ENCODE results near the gene EIPR1. TPM values are rescaled to one million over a fixed set of nuclear protein-coding genes. Genes with fewer than 3 reads are reported as not detected.

EIPR1 gene
- total RNA-seq, 2 donors from 2014 or later: 13.5 TPM

DNA sequence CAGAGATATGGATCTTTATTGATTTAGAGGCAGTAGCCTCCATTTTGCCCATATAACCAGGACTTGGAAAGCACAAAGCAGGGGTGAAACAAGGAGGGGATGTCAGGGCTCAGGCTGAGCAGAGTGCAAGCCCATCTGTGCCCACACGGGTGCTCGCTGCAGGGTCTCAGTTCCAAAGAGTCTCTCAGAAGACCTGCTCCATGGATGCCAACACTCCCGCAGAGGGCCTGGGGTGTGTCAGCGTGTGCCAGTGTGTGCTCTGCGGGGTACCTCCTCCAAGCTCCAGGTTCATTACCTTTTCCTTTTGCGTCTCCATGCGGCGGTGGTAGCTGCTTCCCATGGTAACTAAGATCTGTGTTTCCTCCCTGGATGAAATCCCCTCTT, 107.5 kb downstream of the EIPR1 start:
- no peak for ATAC-seq
- Histone ChIP-seq H3K9me3 (no peaks in the 10 kb centered on the region), H3K27me3 (no peaks in the 10 kb centered on the region), H3K27ac (no peak overlapping the region), H3K36me3 (replicated peaks in 1 of 2; ENCODE audit: insufficient read depth in 1 of 2, low read depth in 2 of 2) (no peaks in the 10 kb centered on the region), H3K4me3 (no peak overlapping the region), H3K4me1 (no peaks in the 10 kb centered on the region)
- no peak for DNase-seq
- 95 to 97% methylated on average over 6 to 8 of the region's 8 CpGs for WGBS, 2 donors
- TF ChIP-seq POLR2A (IDR thresholded peaks at IDR 0.05): no peak
- TF ChIP-seq, protein P1, sequence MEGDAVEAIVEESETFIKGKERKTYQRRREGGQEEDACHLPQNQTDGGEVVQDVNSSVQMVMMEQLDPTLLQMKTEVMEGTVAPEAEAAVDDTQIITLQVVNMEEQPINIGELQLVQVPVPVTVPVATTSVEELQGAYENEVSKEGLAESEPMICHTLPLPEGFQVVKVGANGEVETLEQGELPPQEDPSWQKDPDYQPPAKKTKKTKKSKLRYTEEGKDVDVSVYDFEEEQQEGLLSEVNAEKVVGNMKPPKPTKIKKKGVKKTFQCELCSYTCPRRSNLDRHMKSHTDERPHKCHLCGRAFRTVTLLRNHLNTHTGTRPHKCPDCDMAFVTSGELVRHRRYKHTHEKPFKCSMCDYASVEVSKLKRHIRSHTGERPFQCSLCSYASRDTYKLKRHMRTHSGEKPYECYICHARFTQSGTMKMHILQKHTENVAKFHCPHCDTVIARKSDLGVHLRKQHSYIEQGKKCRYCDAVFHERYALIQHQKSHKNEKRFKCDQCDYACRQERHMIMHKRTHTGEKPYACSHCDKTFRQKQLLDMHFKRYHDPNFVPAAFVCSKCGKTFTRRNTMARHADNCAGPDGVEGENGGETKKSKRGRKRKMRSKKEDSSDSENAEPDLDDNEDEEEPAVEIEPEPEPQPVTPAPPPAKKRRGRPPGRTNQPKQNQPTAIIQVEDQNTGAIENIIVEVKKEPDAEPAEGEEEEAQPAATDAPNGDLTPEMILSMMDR (IDR thresholded peaks at IDR 0.05): no peak
- intact Hi-C loops (cut with DNase I): no loop called here

DNA sequence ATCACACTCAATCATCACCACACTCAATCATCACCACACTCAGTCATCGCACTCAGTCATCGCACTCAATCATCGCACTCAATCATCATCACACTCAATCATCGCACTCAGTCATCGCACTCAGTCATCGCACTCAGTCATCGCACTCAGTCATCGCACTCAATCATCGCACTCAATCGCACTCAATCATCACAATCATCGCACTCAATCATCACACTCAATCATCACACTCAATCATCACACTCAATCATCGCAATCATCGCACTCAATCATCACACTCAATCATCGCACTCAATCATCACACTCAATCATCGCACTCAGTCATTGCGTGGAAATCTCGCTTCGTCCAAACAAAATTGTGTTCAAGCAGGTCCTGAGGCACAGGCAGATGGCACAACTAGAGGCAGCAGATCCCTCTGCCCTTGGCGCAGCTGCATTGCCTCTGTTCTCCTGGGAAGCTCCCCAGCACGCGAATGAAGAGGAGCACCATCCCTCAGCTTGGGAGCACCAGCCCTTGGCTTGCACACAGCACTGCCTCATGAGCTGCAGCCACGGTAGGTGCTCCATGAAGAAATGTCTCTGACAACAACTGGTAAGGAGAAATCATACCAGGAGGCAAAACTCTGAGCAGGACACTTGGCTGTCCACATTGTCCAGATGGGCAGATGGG, 108.1 kb downstream of the EIPR1 start:
- Histone ChIP-seq H3K4me1 (no peaks in the 10 kb centered on the region), H3K27ac (no peak overlapping the region), H3K9me3 (no peaks in the 10 kb centered on the region), H3K36me3 (replicated peaks in 1 of 2; ENCODE audit: insufficient read depth in 1 of 2, low read depth in 2 of 2) (no peaks in the 10 kb centered on the region), H3K4me3 (no peak overlapping the region), H3K27me3 (no peaks in the 10 kb centered on the region)
- intact Hi-C loops (cut with DNase I): no loop called here
- TF ChIP-seq POLR2A (IDR thresholded peaks at IDR 0.05): no peak
- TF ChIP-seq, protein P1 (IDR thresholded peaks at IDR 0.05): no peak
- no peak for ATAC-seq
- WGBS, 2 donors: 81 to 83% methylated on average over 22 of the region's 22 CpGs
- no peak for DNase-seq

DNA sequence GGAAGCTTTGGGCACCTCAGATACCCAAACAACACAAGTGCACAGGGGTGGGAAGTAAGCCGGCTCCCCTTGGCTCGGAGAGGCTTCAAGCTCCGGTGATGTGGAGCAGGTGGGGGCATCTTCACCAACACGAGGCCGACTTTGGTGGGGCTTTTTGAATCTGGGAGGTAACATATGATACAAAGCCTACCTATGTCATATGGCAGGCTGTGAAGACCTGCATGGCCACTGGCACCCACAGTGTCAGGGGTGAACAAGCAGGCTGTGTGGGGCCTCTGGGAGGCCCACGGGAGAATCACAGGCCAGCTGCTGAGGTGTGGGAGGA, 109.0 kb downstream of the EIPR1 start:
- intact Hi-C loops (cut with DNase I): no loop called here
- H3K4me3 ChIP-seq: no peak overlapping the region
- H3K36me3 ChIP-seq (replicated peaks in 1 of 2; ENCODE audit: insufficient read depth in 1 of 2, low read depth in 2 of 2): no peaks in the 10 kb centered on the region
- no peak overlapping the region for H3K27ac ChIP-seq
- TF ChIP-seq POLR2A (IDR thresholded peaks at IDR 0.05): no peak
- TF ChIP-seq, protein P1 (IDR thresholded peaks at IDR 0.05): no peak
- no peak for ATAC-seq
- H3K4me1 ChIP-seq: no peaks in the 10 kb centered on the region
- 96 to 98% methylated on average over 5 to 6 of the region's 6 CpGs for WGBS, 2 donors
- no peaks in the 10 kb centered on the region for H3K9me3 ChIP-seq
- H3K27me3 ChIP-seq: no peaks in the 10 kb centered on the region
- DNase-seq: no peak

DNA sequence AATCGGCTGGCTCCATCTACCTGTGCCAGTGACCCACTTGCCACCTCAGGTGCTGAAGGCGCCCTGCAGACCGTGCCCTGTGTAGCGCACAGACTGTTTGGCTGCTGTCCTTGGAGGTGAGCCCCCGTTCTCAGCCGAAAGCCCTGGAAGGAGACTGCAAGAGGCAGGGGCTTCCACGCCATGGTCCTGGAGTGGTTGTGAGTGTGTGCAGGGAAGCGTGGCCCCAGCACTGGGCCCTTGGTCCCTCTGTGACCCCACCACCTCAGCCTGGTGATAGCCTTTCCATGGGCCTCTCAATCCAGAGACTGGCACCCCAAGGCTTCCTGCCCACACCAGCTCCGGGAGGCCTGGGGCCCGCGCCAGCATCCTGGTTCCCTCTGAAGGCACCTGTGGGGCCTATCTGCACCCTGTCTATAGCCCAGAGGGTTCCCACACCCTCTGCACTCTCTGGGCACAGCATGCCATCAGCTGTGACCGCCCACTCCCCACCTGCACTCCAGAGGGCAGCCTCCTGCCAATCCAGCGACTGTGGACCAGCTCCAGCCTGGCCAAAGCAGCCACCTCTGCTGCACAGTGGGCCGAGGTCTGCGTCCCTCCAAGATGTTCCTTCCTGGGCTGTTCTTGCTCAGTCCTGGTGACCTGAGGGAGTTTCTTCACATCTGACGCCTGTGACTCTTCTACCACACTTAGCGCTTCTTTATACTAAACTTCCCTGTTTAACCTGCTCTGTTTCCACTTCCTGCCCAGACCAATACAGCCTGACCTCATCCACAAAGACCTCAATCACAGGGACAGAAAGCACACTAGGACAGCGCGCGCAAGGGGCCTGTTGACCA, 109.5 kb downstream of the EIPR1 start:
- Histone ChIP-seq H3K4me3 (no peak overlapping the region), H3K4me1 (no peaks in the 10 kb centered on the region), H3K27me3 (no peaks in the 10 kb centered on the region), H3K9me3 (no peaks in the 10 kb centered on the region), H3K36me3 (replicated peaks in 1 of 2; ENCODE audit: insufficient read depth in 1 of 2, low read depth in 2 of 2) (no peaks in the 10 kb centered on the region), H3K27ac (no peak overlapping the region)
- intact Hi-C loops (cut with DNase I): no loop called here
- 89 to 93% methylated on average over 9 to 20 of the region's 20 CpGs for WGBS, 2 donors
- no peak for DNase-seq
- TF ChIP-seq POLR2A (IDR thresholded peaks at IDR 0.05): no peak
- TF ChIP-seq, protein P1 (IDR thresholded peaks at IDR 0.05): no peak
- no peak for ATAC-seq
